Osteocyte (in vitro differentiated cells): ENCODE results near the gene NDUFB4. TPM values are rescaled to one million over a fixed set of nuclear protein-coding genes. Genes with fewer than 3 reads are reported as not detected.

Experiments used
- DNase-seq: peaks from one replicate; pipeline ENCODE4 v3.0.0; 2021; ENCODE audit warnings: mixed read lengths; ENCODE audit not compliant: unreplicated experiment; ENCODE audit errors: extremely low spot score
- H3K27ac Mint-ChIP-seq: one replicate; pipeline ENCODE4 v1.8.0; 2021; ENCODE audit warnings: mild to moderate bottlenecking, mixed read lengths; ENCODE audit not compliant: unreplicated experiment
- H3K27me3 Mint-ChIP-seq: one replicate; pipeline ENCODE4 v1.8.0; 2021; ENCODE audit warnings: mixed read lengths; ENCODE audit not compliant: unreplicated experiment
- H3K36me3 Mint-ChIP-seq: one replicate; pipeline ENCODE4 v1.8.0; 2021; ENCODE audit warnings: mixed read lengths; ENCODE audit not compliant: unreplicated experiment
- H3K4me1 Mint-ChIP-seq: one replicate; pipeline ENCODE4 v1.8.0; 2021; ENCODE audit warnings: mixed read lengths; ENCODE audit not compliant: unreplicated experiment
- H3K4me3 Mint-ChIP-seq: one replicate; pipeline ENCODE4 v1.8.0; 2021; ENCODE audit warnings: mild to moderate bottlenecking, moderate library complexity, mixed read lengths; ENCODE audit not compliant: unreplicated experiment
- H3K9me3 Mint-ChIP-seq: one replicate; pipeline ENCODE4 v1.8.0; 2021; ENCODE audit warnings: mixed read lengths; ENCODE audit not compliant: unreplicated experiment
- total RNA-seq: library from RNA; stranded (reverse); gene quantifications from 2 replicates; pipeline ENCODE4 v1.2.1, GENCODE V29; 2021
- TF ChIP-seq, protein P1 (sequence below): fragments of 200-600 bp; sonication (generic); IDR thresholded peaks from 2 replicates; pipeline ENCODE4 v1.5.0; 2021; ENCODE audit warnings: antibody characterized with exemption, mild to moderate bottlenecking, moderate library complexity

Gene NDUFB4
- total RNA-seq, 1 donor from 2014 or later, result 116 TPM

DNA sequence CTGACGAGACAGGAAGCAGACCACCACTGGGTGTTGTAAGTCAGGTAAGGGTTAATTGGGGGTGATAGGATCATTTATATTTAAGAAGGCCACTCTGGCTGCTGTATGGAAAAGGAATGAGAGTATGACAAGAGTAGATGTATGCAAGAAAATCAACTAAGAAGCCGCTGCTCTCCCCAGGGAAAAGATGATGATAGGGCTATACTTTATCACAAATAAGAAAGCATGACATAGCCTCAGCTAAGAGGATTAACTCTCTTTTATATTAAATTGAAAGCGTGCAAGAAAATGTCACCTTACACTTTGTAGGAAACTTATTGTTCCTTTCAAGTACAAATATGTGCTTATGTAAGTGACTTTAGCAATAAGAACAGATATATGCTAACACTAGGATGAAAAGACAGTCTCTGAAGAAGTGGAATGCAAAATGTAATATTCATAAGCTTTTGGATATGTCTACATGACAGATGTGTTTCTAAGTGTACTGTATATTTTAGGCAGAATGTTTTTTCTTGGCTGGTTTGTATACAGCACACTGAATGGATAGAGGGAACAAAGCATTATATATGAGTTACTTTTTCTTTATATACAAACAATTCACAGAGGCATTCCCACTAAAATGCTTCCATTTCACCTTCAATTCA is 8.7 kb upstream of the NDUFB4 start:
- H3K27me3 Mint-ChIP-seq, result peaks cover 46% of the 10 kb centered on the region
- H3K36me3 Mint-ChIP-seq, result no peaks in the 10 kb centered on the region
- TF ChIP-seq, protein P1, sequence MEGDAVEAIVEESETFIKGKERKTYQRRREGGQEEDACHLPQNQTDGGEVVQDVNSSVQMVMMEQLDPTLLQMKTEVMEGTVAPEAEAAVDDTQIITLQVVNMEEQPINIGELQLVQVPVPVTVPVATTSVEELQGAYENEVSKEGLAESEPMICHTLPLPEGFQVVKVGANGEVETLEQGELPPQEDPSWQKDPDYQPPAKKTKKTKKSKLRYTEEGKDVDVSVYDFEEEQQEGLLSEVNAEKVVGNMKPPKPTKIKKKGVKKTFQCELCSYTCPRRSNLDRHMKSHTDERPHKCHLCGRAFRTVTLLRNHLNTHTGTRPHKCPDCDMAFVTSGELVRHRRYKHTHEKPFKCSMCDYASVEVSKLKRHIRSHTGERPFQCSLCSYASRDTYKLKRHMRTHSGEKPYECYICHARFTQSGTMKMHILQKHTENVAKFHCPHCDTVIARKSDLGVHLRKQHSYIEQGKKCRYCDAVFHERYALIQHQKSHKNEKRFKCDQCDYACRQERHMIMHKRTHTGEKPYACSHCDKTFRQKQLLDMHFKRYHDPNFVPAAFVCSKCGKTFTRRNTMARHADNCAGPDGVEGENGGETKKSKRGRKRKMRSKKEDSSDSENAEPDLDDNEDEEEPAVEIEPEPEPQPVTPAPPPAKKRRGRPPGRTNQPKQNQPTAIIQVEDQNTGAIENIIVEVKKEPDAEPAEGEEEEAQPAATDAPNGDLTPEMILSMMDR, result no peak
- peaks cover 4% of the 10 kb centered on the region for H3K9me3 Mint-ChIP-seq
- H3K4me3 Mint-ChIP-seq, result no peak overlapping the region
- DNase-seq, result no peak
- H3K27ac Mint-ChIP-seq, result no peak overlapping the region
- no peaks in the 10 kb centered on the region for H3K4me1 Mint-ChIP-seq

DNA sequence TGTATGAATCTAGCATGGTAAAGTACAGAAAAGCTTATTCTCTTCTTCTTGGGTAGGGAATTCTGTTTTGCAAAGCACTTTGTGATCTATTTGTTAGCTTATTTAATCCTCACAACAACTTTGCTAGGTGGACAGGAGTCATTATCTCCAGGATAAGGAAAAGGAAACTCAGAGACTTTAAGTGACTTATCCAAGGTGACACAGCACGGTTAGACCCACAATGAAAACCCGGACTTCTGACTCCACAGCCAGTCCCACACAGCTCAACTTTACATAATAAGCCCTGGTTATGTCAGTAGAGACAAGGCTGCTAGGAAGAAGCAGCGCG is 384 bp upstream of the NDUFB4 start:
- Mint-ChIP-seq H3K27me3 (peaks cover 20% of the 10 kb centered on the region), H3K27ac (peak overlapping the region; percentile 95), H3K4me3 (peak overlapping the region; percentile 87), H3K4me1 (peaks cover 4% of the 10 kb centered on the region), H3K36me3 (peaks cover 8% of the 10 kb centered on the region), H3K9me3 (no peaks in the 10 kb centered on the region)
- TF ChIP-seq, protein P1, result no peak
- no peak for DNase-seq

DNA sequence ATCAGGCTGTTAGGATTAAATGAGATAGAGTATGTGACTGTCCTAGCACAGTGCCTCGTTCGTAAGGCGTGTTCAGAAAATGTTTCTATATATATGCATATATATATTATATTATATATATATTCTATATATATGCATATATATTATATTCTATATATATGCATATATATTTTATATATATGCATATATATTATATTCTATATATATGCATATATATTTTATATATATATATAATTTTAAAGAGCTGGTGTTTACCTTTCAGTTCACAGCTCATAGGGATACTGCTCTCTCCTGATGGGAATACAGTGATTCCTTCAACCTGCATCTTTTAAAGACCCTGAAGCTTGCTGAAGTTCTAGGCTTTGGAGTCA is 702 bp downstream of the NDUFB4 start:
- Mint-ChIP-seq H3K27me3 (peaks cover 10% of the 10 kb centered on the region), H3K4me3 (peak overlapping the region; percentile 87), H3K9me3 (no peaks in the 10 kb centered on the region), H3K27ac (peak overlapping the region; percentile 95), H3K36me3 (peaks cover 19% of the 10 kb centered on the region), H3K4me1 (peaks cover 4% of the 10 kb centered on the region)
- TF ChIP-seq, protein P1, result no peak
- no peak for DNase-seq

DNA sequence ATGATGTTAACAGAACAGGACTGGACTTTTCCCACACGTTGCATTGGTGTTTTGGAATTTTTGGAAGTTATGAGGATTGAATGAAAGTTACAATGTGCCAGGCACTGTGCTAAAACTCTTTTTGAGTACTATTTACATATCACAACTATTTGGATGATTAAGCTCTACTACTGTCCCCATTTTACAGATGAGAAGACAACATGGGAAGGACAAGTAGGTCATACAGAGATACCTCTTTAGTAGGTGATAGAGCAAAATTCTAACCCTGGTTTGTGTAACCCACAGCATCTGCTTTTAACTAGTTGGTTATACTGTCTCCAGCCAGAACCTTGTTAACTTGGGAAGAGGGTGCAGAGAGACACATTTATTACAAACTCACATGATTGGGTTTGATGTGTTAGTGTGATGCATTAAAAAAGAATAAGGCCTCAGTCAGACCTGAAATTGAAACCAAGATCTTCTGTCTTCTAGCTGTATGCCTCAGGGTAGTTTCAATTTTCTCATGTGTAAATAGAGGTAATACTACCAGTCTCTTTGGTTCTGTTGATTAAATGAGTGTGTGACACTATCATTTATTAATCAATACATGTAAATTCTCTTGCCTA is 1.4 kb downstream of the NDUFB4 start:
- peaks cover 4% of the 10 kb centered on the region for H3K27me3 Mint-ChIP-seq
- peaks cover 4% of the 10 kb centered on the region for H3K4me1 Mint-ChIP-seq
- no peaks in the 10 kb centered on the region for H3K9me3 Mint-ChIP-seq
- no peak for DNase-seq
- peaks cover 23% of the 10 kb centered on the region for H3K36me3 Mint-ChIP-seq
- peak overlapping the region; percentile 67 for H3K4me3 Mint-ChIP-seq
- TF ChIP-seq, protein P1, result no peak
- H3K27ac Mint-ChIP-seq, result no peak overlapping the region

DNA sequence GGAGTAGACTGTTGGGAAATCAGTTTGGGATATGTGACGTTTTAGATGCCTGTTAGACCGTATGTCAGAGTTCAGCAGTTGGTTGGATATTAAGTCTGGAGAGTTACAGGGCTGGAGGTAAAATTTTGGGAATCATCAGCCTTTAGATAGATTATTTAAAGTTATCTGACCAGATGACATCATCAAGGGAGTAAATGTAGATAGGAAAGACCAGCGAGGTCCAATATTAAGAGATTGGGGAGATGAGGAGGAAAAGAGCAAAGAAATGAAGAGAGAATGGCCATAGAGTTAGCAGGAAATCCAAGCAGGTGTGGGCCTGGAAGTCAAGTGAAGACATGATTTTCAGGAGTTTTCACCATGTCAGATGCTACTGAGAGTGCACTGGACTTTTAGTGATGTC is 3.1 kb downstream of the NDUFB4 start:
- DNase-seq, result no peak
- no peaks in the 10 kb centered on the region for H3K9me3 Mint-ChIP-seq
- no peaks in the 10 kb centered on the region for H3K27me3 Mint-ChIP-seq
- peaks cover 30% of the 10 kb centered on the region for H3K36me3 Mint-ChIP-seq
- no peak overlapping the region for H3K27ac Mint-ChIP-seq
- TF ChIP-seq, protein P1, result no peak
- H3K4me3 Mint-ChIP-seq, result no peak overlapping the region
- H3K4me1 Mint-ChIP-seq, result peaks cover 4% of the 10 kb centered on the region
